Fibroblast of peridontal ligament (primary cell): ENCODE data around the gene MAGEB2.
"Not testable (repeated sequence)": the region's sequence is repeated elsewhere in the genome, so short reads cannot be mapped to it uniquely, and the experiment has no call there.

Source experiments
- DNase-seq: peaks from one replicate; pipeline ENCODE4 v3.0.0-alpha.2; 2010; ENCODE audit errors: extremely low read depth

Gene MAGEB2, protein sequence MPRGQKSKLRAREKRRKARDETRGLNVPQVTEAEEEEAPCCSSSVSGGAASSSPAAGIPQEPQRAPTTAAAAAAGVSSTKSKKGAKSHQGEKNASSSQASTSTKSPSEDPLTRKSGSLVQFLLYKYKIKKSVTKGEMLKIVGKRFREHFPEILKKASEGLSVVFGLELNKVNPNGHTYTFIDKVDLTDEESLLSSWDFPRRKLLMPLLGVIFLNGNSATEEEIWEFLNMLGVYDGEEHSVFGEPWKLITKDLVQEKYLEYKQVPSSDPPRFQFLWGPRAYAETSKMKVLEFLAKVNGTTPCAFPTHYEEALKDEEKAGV

DNA sequence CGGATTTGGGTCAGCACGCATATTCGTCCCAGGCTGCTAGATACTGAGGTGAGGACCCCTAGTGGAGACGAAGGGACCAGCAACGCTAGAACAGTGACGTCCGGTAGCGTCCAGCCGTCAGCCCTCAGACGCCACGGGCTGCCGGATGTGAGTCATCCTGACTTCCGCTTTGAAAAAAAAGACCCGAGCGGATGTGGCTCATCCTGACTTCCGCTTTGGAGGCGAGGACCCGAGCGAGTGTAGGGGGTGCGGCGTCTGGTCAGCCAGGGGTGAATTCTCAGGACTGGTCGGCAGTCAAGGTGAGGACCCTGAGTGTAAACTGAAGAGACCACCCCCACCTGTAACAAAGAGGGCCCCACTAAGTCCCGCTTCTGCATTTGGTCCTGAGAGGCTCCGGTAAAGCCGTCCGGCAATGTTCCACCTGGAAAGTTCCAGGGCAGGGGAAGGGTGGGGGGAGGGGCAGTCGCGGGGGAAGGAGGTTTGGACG is at the start of gene MAGEB2:
Gene MAGEB2 (plus strand): TSS at position 207 of the 487 bp plus-strand sequence. CDS start 3,018 bp downstream, outside the sequence.
- no peak for DNase-seq

DNA sequence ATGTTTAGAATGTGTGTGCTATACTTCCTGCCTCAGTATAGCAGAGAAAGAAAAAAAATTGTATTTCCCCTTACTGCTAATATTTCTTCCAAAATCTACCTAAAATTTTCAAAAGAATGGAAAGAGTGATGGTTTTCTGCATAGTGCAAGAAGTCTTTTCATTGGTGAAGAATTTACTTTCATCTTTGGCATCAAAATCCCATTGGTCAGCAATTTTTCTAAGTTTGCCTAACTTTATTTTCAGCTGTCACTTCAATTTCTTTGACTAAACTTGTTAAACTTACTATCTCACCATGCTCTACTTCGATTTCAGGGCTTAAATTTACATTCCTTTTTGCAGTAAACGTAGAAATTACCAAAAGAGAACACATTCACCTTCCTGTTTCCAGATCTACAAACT is 44.5 kb upstream of the MAGEB2 start:
- DNase-seq: no peak

DNA sequence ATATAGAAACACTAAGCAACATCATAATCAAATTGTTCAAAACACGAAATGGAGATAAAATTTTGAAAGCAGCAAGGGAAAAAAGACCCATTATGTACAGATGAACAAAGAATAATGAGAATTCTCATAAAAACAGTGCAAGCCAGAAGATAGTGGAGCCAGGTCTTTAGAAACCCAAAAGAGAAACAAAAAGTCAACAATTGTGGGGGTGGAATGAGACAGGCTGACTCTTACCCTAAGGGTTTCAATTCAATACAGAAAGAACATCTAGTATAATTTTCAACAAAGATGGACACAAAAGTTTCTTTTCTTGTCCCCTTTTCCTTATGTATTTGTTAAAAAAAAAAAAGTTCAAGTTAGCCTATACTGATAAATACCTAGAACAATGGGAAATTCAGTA is 34.0 kb upstream of the MAGEB2 start:
- no peak for DNase-seq

DNA sequence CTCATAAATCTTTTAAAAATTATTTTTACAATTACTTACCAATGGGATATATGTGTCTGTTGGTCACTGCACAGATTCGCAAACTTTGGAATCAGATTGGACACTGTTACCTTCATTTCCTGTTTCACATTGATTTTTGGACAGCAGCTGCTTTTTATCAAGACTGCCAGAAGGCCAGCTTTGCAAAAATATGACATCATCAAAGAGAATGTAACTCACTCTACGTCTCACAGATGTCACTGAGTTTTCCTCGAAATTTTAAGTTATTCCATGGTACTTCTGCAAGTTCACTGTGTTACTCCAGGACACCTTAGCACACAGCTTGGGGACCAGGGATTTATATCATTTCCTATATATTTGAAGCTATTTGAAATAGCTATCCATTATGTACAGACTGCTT is 31.8 kb upstream of the MAGEB2 start:
- no peak for DNase-seq

DNA sequence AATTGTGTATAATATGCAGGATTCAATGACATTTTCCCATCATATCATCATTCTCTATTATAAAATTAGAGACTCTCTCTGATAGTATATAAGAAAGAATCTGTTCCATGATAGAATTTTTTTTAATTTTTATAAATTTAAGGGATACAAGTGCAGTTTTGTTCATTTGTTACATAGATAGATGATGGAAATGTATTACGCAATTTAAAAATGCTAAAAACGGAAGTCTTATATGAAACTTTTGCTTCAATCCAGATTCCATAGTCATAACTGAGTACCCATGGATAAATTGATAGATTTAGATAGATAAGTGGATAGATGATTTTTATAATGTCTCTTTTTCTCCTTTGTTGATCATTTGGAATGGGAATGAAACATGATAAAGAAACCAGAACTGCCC is 24.9 kb upstream of the MAGEB2 start:
- no peak for DNase-seq

DNA sequence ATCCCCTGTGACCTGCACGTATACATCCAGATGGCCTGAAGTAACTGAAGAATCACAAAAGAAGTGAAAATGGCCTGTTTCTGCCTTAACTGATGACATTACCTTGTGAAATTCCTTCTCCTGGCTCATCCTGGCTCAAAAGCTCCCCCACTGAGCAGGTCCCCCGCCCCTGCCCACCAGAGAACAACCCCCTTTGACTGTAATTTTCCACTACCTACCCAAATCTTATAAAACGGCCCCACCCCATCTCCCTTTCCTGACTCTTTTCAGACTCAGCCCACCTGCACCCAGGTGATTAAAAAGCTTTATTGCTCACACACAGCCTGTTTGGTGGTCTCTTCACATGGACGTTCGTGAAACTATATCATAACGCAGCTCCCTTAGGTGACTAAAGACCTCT is 21.5 kb upstream of the MAGEB2 start:
- not testable (repeated sequence) for DNase-seq

DNA sequence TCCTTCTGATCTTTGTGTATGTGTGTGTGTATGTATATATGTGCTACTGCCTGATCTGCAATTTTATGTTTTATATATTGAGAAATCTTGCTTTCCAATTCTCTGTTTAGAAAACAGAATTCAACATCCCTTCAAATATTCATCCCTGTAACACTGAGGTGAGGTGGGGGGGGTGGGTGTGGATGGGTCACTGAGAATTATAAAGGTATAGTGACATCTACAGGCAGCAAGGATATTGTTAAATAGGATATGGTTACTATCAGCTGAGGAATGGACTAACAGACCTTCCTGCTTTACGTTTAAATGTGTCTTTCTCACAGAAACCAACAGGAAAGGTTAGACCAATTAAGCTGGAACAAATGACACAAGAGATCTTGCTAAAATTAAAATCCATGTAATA is 19.0 kb upstream of the MAGEB2 start:
- DNase-seq: no peak

DNA sequence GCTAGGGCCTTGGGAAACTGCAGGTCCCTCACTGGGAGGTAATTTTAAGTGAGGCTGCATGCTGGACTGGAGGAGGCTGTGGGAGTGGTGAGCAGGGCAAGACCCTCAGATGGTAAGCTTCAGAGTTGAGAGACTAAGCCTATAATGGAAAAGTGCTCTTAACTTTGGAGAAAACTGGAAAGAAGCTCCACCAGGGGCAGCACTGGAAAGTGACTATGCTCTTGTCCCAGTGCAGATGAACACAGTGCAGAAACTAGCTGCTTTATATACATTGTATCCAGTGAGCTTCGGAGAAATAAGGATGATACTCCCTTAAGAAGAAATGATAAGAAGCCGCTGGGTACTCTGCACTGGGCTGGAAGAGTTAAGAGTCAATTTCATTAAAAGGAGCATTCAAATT is 3.2 kb upstream of the MAGEB2 start:
- DNase-seq: no peak

DNA sequence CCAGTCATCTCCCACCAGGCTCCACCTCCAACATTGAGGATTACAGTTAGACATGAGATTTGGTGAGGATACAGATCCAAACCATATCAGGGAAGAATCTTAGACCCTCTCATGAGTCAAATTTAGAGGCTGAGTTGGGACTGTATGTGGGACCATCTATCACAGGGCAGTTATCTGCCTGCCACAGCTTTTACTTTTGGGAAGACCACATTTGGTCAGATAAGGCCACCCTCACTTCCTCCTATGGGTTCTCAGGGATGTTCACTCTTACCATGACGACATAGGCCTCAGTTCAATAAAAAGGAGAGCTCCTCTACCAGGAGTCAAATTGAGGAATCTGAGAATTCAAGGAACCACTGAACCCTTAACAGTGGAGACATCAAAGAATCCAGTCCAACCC is 2.1 kb downstream of the MAGEB2 start:
- no peak for DNase-seq

DNA sequence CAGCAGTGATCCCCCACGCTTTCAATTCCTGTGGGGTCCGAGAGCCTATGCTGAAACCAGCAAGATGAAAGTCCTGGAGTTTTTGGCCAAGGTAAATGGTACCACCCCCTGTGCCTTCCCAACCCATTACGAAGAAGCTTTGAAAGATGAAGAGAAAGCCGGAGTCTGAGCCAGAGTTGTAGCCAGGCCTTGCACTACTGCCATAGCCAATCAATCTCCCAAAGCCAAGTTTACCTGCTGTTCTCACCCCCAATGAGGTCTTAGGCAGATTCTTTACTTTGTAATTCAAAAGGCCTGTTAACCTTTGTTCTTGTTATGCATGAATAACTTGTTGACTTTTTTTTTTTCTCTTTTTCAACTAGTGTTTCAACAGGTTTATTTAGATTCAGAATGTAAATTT is 4.0 kb downstream of the MAGEB2 start:
- no peak for DNase-seq

DNA sequence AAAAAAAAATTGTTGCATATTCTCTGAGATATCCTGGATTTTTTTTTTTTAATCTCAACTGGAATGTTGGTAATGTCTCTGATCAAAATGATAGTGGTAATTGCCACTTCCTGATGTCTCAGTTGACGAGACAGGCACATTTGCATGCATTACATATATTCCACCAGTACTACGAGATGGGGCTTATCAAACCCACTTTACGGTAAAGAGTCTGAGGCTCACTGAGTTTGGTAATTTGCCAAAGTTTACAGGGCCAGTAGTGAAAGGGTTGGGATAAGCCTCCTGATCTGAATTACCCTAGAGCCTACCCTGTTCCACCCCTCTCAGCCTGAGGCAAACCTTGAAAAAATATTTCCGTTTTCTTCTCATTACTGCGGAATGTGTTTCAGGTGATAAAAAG is 5.3 kb downstream of the MAGEB2 start:
- DNase-seq: no peak

DNA sequence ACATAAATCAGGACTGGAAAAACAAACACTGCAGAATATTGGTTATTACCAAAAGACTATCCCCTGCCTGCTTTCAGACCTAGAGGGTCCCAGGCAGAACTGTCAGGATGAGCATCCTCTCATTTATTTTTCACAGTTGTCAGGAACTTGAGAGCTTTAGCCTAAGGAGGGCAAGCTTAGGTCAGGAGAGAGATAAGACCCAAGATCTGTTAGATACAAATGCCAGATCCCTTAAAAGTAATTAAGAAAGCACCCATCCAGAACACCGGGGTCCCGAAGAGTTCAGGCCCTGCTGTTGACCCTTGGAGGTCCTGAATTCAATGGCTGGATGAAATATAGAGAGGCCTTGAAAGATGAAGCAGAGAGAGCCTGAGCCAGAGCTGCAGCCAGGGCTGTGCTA is 9.2 kb downstream of the MAGEB2 start:
- no peak for DNase-seq

DNA sequence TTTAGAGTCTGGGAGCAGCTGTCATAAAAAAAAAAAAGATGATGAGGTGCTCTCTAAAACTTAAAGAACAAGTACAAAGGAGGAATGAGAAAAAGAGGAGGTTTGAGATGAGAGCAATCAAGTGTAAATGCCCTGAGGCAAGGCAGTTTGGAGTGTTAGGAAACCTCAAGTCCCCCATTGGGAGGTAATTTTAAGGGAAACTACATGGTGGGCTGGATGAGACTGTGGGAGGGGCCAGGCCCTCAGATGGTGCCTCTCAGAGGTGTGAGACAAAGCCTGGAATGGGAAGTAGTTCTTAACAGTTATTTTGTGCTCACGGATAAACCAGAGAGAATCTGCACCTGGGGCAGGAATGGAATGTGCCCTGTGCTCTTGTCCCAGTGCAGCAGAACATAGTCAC is 13.2 kb downstream of the MAGEB2 start:
- no peak for DNase-seq

DNA sequence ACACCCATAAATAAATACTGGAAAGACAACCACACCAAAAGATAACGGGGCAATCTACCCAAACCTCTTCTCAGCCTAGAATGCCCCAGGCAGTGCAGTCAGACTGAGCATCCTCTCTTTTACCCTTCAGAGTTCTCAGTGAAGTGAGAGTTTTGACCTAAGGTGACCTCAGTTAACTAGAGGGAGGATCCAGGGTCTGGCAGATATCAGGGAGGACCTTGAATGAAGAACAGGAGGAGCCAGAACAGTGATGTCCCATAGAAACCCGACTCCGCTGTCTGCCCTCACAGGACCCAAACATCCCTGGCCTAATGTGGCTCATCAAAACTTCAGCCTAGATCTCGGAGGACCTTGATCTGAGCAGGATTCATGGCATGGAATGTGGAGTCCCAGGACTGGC is 15.0 kb downstream of the MAGEB2 start, which contains the start of gene MAGEB3:
Gene MAGEB3 (plus strand): TSS at position 263 of the 400 bp plus-strand sequence. CDS start 5,268 bp downstream, outside the sequence.
- no peak for DNase-seq

DNA sequence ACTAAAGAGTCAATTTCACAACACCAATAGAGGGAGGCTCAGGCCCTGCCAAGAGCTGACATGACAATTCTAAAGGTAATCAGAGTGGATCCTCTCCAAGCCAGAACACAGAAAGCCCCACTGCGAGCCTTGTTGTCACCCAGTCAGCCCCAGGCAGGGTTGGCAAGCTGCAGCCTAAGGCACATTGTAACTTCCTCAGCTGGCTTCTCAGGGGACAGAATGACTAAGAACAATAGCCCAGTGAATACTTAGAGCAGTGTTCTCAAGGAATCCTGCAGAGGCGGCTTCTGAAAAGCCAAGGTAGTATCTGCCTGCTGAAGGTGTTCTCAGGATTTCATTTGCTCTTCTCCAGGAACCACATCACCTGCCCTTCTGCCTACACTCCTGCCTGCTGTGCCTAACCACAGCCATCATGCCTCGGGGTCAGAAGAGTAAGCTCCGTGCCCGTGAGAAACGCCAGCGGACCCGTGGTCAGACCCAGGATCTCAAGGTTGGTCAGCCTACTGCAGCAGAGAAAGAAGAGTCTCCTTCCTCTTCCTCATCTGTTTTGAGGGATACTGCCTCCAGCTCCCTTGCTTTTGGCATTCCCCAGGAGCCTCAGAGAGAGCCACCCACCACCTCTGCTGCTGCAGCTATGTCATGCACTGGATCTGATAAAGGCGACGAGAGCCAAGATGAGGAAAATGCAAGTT is 26.5 kb downstream of the MAGEB2 start, which contains the start of gene MAGEB4:
Gene MAGEB4 (plus strand): TSS at position 277 of the 692 bp plus-strand sequence. CDS start 136 bp downstream, at position 413.
- no peak for DNase-seq

DNA sequence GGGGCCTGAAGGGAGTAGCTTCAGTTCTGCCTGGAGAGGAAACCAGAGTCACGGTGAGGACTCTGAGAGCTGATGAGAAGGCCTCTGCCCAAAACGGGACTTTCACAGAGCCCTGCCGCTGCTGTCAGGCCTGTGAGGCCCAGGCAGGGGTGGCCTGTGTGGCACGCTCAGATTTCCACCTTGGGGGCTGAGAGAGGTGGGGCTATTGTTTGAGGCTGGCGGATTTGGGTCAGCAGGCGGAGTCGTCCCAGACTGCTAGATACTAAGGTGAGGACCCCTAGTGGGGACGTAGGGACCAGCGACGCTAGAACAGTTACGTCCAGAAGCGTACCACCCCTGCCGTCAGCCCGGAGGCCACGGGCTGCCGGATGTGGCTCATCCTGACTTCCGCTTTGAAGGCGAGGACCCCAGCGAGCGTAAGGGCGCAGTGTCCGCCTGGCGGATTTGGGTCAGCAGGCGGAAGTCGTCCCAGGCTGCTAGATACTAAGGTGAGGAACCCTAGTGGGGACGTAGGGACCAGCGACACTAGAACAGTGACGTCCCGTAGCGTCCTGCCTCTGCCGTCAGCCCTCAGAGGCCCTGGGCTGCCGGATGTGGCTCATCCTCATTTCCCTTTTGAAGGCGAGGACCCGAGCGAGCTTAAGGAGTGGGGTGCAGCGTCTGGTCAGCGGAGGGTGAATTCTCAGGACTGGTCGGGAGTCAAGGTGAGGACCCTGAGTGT is 31.6 kb downstream of the MAGEB2 start, which contains the start of gene MAGEB1:
Gene MAGEB1 (plus strand): TSS at position 378 of the 721 bp plus-strand sequence. CDS start 3,348 bp downstream, outside the sequence.
- no peak for DNase-seq

DNA sequence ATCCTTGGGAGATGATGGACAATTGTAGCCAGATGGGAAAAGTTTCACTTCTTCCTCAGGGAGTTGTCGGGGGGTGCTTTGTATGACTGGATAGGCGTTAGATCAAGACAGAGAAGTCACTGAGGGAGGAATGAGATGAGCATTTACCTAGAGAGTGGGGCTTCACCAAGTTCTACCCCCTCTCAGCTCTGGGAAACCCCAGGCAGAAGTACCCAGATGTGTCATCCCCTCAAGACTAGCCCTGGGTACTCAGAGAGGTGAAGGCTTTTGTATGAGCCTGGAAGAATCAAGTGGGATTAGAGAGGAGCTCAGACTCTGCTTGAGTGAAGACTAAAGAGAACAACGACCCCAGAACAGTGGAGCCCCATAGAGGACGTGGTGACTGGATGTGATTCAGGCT is 33.5 kb downstream of the MAGEB2 start:
- DNase-seq: no peak

DNA sequence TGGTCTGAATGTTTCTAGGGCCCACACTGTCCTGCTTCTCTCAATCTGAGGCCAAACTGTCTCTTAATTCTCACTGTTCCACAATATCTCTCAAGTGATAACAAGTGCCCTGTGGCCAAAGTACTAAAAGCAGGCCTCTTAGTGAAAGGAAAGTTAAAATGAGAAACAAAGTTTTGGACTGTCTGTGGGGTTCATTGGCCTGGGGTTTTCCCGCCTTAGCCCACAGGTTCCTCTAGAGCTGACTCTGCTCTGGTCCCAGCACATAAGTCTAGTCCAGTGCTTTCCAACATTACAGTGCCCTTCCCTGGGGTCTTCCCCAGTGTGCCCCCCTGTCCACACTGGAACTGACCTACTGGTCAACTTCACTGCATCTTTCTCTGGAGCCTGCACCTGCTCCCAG is 37.9 kb downstream of the MAGEB2 start:
- DNase-seq: no peak

DNA sequence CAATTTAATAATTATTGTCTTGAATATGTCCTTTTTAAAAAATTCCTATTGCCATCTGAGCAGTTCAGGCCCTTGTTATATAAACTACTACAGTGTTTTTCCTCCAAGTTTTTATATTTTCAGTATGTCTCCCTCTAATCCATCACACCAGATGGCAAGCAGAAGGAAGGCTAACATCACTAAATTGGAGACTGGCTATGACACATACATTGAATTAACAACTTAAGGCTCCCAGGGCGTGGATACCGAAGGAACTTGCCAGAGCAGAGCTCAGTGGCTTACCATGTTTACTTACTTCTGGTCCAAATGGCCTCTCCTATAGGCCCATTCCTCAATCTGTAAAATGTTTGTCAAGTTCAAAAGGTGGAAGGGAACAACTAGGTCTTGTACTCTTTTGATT is 44.6 kb downstream of the MAGEB2 start:
- DNase-seq: no peak

DNA sequence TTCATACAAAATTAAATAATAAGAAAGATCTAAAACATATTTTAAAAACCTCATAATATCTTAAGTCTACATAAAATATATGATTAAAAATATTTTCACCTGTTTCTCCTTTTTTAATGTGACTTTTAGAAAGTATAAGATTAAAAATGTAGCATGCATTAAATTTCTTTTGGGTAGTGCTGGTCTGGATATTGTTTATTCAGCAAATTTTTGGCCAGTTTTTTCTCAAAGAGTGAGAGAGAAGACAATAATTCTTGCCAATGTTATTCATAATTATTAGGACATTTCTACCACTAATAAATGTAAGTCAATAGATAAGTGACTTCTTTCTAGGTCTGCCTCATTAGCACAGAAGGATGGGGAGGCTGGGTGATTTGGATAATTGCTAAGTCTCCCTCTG is 45.6 kb downstream of the MAGEB2 start:
- DNase-seq: no peak

DNA sequence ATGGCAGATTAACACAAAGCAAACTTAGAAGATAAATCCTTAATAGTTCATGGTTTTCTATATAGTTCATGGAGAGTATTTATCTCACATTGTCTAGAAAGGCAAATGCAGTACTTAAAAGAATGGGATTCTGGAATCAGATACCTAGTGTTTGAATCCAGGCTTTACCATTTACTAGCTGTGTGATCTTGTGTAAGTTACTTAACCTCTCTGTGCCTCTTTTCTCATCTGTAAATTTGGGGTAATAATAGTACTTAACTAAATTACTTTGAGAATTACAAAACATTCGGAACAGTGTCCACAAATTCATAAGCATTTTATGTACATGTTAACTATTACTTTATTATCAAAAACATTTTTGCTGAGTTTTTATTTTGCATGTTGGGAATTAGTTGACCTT is 47.4 kb downstream of the MAGEB2 start:
- DNase-seq: no peak
